ENCODE measurements around the gene SND1. TPM values are rescaled to one million over a fixed set of nuclear protein-coding genes. Genes with fewer than 3 reads are reported as not detected.

Gene SND1
- total RNA-seq, 1 experiment from 2014 or later = 218 TPM

DNA sequence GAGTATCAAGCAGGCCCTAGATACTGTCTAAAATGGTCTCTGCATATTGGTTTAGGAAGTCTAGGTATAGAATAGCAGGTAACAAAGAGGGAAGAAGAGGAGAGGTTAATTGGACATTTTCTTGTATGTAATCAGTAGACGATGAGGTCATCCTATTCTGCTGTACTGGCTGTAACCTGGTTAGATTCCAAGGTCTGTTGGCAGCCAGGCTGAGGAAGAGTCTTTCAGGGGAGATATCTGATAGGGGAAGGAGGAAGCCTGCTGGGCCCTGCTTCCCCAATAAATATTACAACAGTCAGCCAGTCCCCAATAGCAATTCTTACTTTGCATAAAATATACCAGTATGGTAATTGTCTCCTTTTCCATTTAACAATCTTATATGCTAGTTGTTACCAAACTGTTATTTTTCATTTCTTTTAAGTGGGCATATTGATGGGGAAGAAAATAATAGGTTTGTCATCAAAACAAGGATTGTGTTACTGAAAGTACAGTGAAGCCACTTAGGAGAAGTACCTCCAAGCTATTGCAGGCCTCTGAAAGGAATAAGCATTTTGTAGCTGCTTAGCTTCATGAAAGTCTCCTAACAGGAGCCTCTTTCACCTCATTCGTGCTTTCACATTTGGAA is 192.8 kb downstream of the SND1 start:
- Histone ChIP-seq H2BK120ac (ENCODE audit: low read depth, low read length, poor library complexity, severe bottlenecking) (no peak overlapping the region), H4K8ac (replicated peaks; ENCODE audit: insufficient read length, low read depth, low read length) (no peak overlapping the region), H3K27ac (ENCODE audit: insufficient read length, low read depth, low read length) (no peak overlapping the region), H2BK5ac (ENCODE audit: insufficient read length, low read length) (no peak overlapping the region), H2AK5ac (ENCODE audit: insufficient read length, low read length) (no peak overlapping the region), H3K9me3 (ENCODE audit: control insufficient read depth, low read depth, low read length) (no peaks in the 10 kb centered on the region), H3K18ac (ENCODE audit: insufficient read length, low read depth, low read length) (no peak overlapping the region), H3T11ph (ENCODE audit: low read length) (no peak overlapping the region), H3K9ac (ENCODE audit: extremely low read depth, insufficient read length, low read length) (no peak overlapping the region), H3K23me2 (ENCODE audit: insufficient read length, low read depth, low read length, poor library complexity, severe bottlenecking) (no peaks in the 10 kb centered on the region), H2AFZ (ENCODE audit: low read length) (no peak overlapping the region), H3K4me1 (ENCODE audit: insufficient read depth, low read length) (peaks cover 6% of the 10 kb centered on the region; the same call in 1 of the 2 replicates), H2BK15ac (ENCODE audit: low read depth, low read length) (no peak overlapping the region), H3K79me1 (ENCODE audit: insufficient read depth, low read depth, low read length, poor library complexity, severe bottlenecking) (no peaks in the 10 kb centered on the region), H2BK20ac (ENCODE audit: low read depth, low read length, poor library complexity, severe bottlenecking) (no peak overlapping the region), H3K23ac (ENCODE audit: insufficient read length, low read depth, low read length) (no peak overlapping the region), H2BK12ac (ENCODE audit: insufficient read length, low read depth, low read length) (no peak overlapping the region), H3K4me2 (ENCODE audit: insufficient read depth, insufficient read length, low read length) (no peak overlapping the region), H3K79me2 (ENCODE audit: insufficient read depth, low read length) (no peaks in the 10 kb centered on the region), H4K91ac (ENCODE audit: insufficient read length, low read depth, low read length) (no peak overlapping the region), H4K5ac (ENCODE audit: insufficient read length, low read depth, low read length) (no peak overlapping the region), H3K4ac (ENCODE audit: low read depth, low read length) (no peak overlapping the region), H3K56ac (ENCODE audit: insufficient read length, low read depth, low read length) (no peak overlapping the region), H3K14ac (ENCODE audit: insufficient read depth, low read length) (no peak overlapping the region), H4K20me1 (ENCODE audit: control insufficient read depth, insufficient read depth, insufficient read length) (no peaks in the 10 kb centered on the region), H3K27me3 (ENCODE audit: insufficient read depth, low read length) (no peaks in the 10 kb centered on the region)
- H3K27ac Mint-ChIP-seq = no peak overlapping the region
- peaks cover 4 to 8% (median 7%) of the 10 kb centered on the region in 3 experiments; a peak in 5 of 7 replicates for H3K36me3 Mint-ChIP-seq (ENCODE audit: insufficient read depth in 1 of 3, low read depth in 3 of 3)
- H3K4me1 Mint-ChIP-seq = peaks cover 22 to 33% of the 10 kb centered on the region in 2 experiments
- no peak overlapping the region for H3K4me3 Mint-ChIP-seq
- no CpG with 5 or more reads among the region's 2 CpGs for WGBS (ENCODE audit: extremely low coverage, insufficient read length, low lambda C conversion rate)
- TF ChIP-seq, protein P1, sequence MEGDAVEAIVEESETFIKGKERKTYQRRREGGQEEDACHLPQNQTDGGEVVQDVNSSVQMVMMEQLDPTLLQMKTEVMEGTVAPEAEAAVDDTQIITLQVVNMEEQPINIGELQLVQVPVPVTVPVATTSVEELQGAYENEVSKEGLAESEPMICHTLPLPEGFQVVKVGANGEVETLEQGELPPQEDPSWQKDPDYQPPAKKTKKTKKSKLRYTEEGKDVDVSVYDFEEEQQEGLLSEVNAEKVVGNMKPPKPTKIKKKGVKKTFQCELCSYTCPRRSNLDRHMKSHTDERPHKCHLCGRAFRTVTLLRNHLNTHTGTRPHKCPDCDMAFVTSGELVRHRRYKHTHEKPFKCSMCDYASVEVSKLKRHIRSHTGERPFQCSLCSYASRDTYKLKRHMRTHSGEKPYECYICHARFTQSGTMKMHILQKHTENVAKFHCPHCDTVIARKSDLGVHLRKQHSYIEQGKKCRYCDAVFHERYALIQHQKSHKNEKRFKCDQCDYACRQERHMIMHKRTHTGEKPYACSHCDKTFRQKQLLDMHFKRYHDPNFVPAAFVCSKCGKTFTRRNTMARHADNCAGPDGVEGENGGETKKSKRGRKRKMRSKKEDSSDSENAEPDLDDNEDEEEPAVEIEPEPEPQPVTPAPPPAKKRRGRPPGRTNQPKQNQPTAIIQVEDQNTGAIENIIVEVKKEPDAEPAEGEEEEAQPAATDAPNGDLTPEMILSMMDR (conservative IDR thresholded peaks at IDR 0.05) = no peak
- H3K9me3 Mint-ChIP-seq = no peaks in the 10 kb centered on the region
- DNase-seq = no peak
- H3K27me3 Mint-ChIP-seq (ENCODE audit: low read depth) = no peaks in the 10 kb centered on the region

All from H9 (cell line).